ENCODE data around the gene STBD1. TPM values are rescaled to one million over a fixed set of nuclear protein-coding genes. Genes with fewer than 3 reads are reported as not detected.
"Not testable (repeated sequence)": the region's sequence is repeated elsewhere in the genome, so short reads cannot be mapped to it uniquely, and the experiment has no call there.

The STBD1 gene
- polyA plus RNA-seq, 3 donors: 11.6 to 64.7 (median 17.5) TPM

GRCh38 chr4:76309939-76310550 lies 3.5 kb downstream of the STBD1 start:
- no peak overlapping the region for H3K27ac ChIP-seq (ENCODE audit: low read depth, low read length)
- WGBS, 3 donors: 79 to 90% (median 84%) methylated on average over 3 of the region's 3 CpGs

- no peak overlapping the region for H3K27ac ChIP-seq (ENCODE audit: low read depth, low read length)
- 63 to 80% (median 77%) methylated on average over 4 of the region's 4 CpGs for WGBS, 3 donors
Measured at GRCh38 chr4:76310683-76311082, 4.2 kb downstream of the STBD1 start.

DNA sequence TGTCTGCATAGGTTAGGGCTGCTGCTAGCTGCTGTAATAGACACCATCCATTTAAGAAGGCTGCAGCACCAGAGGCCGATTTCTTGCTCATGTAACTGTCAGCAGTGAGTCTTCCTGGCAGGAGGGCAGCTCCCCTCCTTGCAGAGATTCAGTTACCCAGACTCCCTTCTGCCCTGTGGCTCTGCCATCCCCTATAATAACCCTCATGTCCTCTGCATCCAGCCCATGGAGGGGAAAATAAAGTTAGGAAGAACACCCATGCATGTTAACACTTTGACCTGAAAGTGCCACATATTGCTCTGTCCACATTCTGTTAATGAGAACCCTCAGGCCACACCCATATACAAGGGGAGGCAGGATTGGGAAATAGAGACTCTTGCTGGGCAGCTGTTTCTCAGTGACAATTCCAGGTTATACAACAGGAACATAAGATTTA lies 5.4 kb downstream of the STBD1 start:
- WGBS, 3 donors: 33 to 59% (median 48%) methylated on average over 1 of the region's 1 CpG
- H3K27ac ChIP-seq (ENCODE audit: low read depth, low read length): no peak overlapping the region

GRCh38 chr4:76312457-76312856 lies 5.9 kb downstream of the STBD1 start:
- 34 to 69% (median 64%) methylated on average over 1 of the region's 1 CpG for WGBS, 3 donors
- no peak overlapping the region for H3K27ac ChIP-seq (ENCODE audit: low read depth, low read length)

- H3K27ac ChIP-seq (ENCODE audit: low read depth, low read length): no peak overlapping the region
- 83 to 88% (median 87%) methylated on average over 2 of the region's 2 CpGs for WGBS, 3 donors
Measured at GRCh38 chr4:76313547-76313946, 7.0 kb downstream of the STBD1 start.

- WGBS, 3 donors: 83 to 89% (median 83%) methylated on average over 7 of the region's 7 CpGs
- no peak overlapping the region for H3K27ac ChIP-seq (ENCODE audit: low read depth, low read length)
Measured at GRCh38 chr4:76315267-76315918, 8.9 kb downstream of the STBD1 start.

DNA sequence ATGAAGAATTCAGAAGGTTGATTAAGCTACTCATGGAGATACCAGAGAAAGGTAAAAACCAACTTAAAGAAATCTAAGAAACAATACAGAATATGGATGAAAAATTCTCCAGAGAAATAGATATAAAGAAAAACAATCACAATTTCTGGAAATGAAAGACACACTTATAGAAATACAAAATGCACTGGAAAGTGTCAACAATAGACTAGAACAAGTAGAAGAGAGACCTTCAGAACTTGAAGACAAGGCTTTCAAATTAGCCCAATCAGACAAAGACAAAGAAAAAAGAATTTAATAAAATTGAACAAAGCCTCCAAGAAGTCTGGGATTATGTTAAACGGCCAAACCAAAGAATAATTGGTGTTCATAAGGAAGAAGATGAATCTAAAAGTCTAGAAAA lies 9.6 kb downstream of the STBD1 start:
- H3K27ac ChIP-seq (ENCODE audit: low read depth, low read length): no peak overlapping the region
- 93 to 95% (median 93%) methylated on average over 1 of the region's 1 CpG for WGBS, 3 donors

DNA sequence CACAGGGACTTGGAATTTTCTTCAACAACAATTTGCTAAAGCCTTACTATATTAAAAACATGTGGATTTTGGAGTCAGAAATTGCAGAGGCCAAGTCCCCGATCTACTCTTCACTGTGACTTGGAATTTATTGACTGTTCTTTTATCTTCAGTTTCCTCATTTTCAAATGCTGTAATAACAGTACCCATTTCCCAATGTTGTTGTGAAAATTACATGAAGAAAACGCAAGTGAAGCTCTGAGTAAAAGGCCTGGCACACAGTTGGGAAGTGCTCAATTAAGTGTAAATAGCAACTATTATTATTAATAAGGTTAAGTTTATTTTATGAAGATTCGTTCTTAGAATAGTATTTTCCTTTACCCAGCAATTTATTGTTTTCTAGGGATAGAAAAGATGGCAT lies 15.7 kb downstream of the STBD1 start:
- WGBS, 3 donors: 51 to 82% (median 54%) methylated on average over 3 of the region's 3 CpGs

DNA sequence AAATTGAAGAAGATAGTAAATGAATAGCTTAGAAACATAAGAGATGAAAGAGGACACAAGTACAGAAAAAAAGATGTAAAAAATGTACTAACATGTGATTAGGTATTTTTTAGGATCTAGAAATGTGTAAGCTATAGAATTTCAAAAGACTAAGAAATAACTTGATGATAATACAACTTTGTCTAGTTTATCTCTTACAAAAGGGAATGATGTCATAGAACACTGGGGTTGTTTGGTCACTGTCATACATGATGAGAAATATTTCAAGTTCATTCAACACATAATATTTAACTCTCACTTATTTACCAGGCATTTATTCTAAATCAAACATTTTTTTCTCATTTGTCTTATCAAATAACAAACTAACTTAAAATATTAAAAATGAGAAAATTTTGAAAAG lies 18.5 kb downstream of the STBD1 start:
- no peak overlapping the region for H3K27ac ChIP-seq (ENCODE audit: low read depth, low read length)

More for the DNA sequence above, 15.7 kb downstream of the STBD1 start:
- H3K27ac ChIP-seq (ENCODE audit: low read depth, low read length): no peak overlapping the region

GRCh38 chr4:76326515-76326914 lies 20.0 kb downstream of the STBD1 start:
- no peak overlapping the region for H3K27ac ChIP-seq (ENCODE audit: low read depth, low read length)

DNA sequence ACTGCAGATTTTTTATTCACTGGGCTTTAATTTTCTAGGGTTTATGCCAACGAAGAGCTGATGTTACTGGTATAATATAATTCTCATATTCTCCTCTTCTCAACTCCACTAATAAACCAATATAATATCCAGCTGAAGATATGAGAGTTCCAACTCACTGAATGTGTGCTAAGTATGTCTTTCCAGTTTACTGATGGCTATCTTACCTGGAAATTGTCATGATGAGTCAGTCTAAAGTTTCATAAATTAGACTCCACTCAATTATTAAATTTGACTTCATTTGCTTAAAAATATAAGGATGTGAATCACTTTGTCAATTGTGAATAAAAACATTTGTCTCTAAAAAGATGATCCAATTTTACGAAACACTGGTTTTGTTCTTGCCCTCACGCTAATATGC lies 28.4 kb downstream of the STBD1 start:
- 75 to 80% (median 80%) methylated on average over 3 of the region's 3 CpGs for WGBS, 3 donors

DNA sequence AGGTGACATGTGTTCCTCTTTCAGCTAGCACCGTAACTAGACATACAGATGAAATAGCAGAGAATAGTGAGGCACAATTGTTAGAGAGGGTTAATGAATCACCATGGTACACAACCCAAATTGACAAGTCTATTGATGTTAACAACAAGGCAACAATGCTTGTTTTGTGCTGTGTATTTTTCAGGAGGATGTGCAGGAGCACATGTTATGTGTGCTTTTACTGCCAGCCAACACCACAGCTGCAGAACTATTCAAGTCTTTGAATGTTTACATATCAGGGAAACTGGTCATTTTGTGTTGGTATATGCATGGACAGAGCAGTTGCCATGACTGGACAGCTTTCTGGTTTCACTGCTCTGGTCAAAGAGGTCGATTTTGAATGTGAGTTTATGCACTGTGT lies 32.8 kb downstream of the STBD1 start:
- 64 to 71% (median 68%) methylated on average over 2 of the region's 2 CpGs for WGBS, 3 donors
- no peak overlapping the region for H3K27ac ChIP-seq (ENCODE audit: low read depth, low read length)

More for the DNA sequence above, 28.4 kb downstream of the STBD1 start:
- H3K27ac ChIP-seq (ENCODE audit: low read depth, low read length): no peak overlapping the region

DNA sequence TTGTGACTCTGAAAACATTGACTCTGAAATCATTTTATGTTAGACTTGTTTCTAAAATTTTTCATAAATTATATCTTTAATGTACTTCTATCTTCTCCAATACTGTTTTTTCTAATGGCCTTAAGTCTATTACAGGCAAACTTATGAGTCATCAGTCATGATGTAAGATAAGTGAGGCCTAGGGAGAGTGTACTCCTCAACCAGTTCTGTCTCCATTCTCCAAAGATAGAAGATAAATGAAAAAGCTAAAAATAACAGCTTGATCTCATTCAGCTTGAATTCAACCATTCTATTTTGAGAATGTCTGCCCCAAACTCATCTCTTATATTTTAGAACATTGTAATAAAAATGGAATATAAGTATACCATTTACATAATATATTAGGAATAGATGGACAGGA lies 34.5 kb downstream of the STBD1 start:
- H3K27ac ChIP-seq (ENCODE audit: low read depth, low read length): no peak overlapping the region

GRCh38 chr4:76342191-76342590 lies 35.7 kb downstream of the STBD1 start:
- WGBS, 3 donors: 91 to 97% (median 93%) methylated on average over 1 of the region's 1 CpG
- H3K27ac ChIP-seq (ENCODE audit: low read depth, low read length): no peak overlapping the region

DNA sequence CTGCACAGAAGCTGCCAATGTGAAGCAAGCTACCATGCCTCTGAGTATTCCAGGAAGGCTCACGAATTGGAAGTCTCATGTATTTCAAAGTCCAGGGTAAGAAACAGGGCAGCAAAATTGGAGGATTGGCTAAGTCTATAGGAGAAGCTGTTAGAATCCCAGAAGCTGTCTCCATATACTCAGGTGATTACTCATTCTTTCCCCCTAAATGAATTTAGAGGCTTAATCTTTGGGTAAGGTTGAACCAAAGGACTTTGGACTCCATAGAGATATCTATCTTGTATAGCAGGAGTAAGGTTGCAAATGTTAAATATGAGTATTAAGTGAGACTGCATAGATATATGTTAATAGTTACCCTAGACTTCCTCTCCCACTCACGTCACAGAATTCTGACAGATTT lies 36.3 kb downstream of the STBD1 start:
- 41 to 79% (median 77%) methylated on average over 2 of the region's 2 CpGs for WGBS, 3 donors
- H3K27ac ChIP-seq (ENCODE audit: low read depth, low read length): no peak overlapping the region

- 65 to 79% (median 69%) methylated on average over 9 of the region's 9 CpGs for WGBS, 3 donors
- H3K27ac ChIP-seq (ENCODE audit: low read depth, low read length): no peak overlapping the region
Measured at GRCh38 chr4:76354517-76355473, 48.3 kb downstream of the STBD1 start.

DNA sequence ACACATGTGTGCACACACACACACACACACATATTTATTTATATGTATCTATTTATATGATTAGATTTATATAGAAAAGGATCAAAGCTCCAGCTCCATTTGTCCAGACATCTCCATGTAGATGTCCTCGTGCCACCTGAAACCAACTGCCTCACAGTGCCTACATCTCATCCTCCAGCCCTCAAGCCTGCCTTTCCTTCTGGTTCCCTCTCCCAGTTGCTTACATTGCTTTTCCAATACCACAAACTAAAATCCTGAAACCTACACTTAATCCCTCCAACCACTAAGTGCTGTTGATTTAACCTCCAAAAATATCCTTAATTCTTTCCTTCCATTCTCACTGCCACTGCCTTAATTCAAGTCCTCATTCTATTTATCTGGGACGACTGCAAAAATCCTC lies 51.4 kb downstream of the STBD1 start:
- WGBS, 3 donors: 80 to 86% (median 82%) methylated on average over 2 of the region's 2 CpGs
- no peak overlapping the region for H3K27ac ChIP-seq (ENCODE audit: low read depth, low read length)

GRCh38 chr4:76359881-76360466 lies 53.4 kb downstream of the STBD1 start:
- not testable (repeated sequence) for H3K27ac ChIP-seq (ENCODE audit: low read depth, low read length)
